Astrocyte (in vitro differentiated cells and primary cell): ENCODE results near the gene DNAH14.

Experiments
- EZH2 ChIP-seq: IDR thresholded peaks from 2 replicates; pipeline ENCODE4 v1.6.1; 2012; ENCODE audit warnings: mild to moderate bottlenecking, low read length, inconsistent platforms; ENCODE audit not compliant: insufficient read depth
- TF ChIP-seq, protein P1 (sequence below): IDR thresholded peaks from 2 replicates; pipeline ENCODE4 v1.5.1; 2011; ENCODE audit warnings: low read depth, mild to moderate bottlenecking, inconsistent platforms, low read length, moderate library complexity; ENCODE audit not compliant: insufficient read depth

DNA sequence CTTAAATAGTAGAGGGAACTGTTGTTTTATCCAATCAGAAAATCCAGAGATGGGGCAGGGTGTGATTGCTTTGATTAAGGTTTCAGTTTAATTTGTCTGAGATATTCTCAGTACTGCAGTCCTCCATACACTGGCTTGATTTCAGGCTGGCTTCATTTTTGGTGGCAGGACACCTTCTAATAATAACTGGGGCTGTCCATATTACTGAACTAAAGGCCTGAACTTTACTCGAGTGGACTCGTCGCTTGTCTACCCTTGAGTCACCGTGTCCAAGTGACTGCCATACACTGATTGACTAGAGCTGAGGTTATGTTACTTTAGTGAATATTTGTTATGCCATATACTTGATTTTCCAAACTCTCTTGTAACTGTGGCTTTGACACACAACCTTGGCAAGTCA, 228.8 kb downstream of the DNAH14 start:
- TF ChIP-seq, protein P1, sequence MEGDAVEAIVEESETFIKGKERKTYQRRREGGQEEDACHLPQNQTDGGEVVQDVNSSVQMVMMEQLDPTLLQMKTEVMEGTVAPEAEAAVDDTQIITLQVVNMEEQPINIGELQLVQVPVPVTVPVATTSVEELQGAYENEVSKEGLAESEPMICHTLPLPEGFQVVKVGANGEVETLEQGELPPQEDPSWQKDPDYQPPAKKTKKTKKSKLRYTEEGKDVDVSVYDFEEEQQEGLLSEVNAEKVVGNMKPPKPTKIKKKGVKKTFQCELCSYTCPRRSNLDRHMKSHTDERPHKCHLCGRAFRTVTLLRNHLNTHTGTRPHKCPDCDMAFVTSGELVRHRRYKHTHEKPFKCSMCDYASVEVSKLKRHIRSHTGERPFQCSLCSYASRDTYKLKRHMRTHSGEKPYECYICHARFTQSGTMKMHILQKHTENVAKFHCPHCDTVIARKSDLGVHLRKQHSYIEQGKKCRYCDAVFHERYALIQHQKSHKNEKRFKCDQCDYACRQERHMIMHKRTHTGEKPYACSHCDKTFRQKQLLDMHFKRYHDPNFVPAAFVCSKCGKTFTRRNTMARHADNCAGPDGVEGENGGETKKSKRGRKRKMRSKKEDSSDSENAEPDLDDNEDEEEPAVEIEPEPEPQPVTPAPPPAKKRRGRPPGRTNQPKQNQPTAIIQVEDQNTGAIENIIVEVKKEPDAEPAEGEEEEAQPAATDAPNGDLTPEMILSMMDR, result no peak
- no peak for TF ChIP-seq EZH2
